DMS114 treated with DMSO at 0.1 percent for 48 hours (cell line): ENCODE data around the gene ALLC.

ENCODE experiments used
- DNase-seq: peaks from one replicate; lab custom pipeline; 2025; ENCODE audit not compliant: unreplicated experiment; lab: John Stamatoyannopoulos, UW

ALLC gene

GRCh38 chr2:3712424-3712823 is 54.4 kb downstream of the ALLC start:
- DNase-seq, result no peak

- no peak for DNase-seq
Measured at GRCh38 chr2:3712831-3713503, 55.0 kb downstream of the ALLC start.

- DNase-seq, result no peak
Measured at GRCh38 chr2:3718679-3719078, 60.7 kb downstream of the ALLC start.

GRCh38 chr2:3725002-3725401 is 67.0 kb downstream of the ALLC start:
- no peak for DNase-seq

GRCh38 chr2:3725458-3726250 is 67.7 kb downstream of the ALLC start:
- no peak for DNase-seq

GRCh38 chr2:3726511-3726910 is 68.5 kb downstream of the ALLC start:
- DNase-seq, result no peak

GRCh38 chr2:3727397-3728045 is 69.5 kb downstream of the ALLC start:
- no peak for DNase-seq

- DNase-seq, result peak; percentile 9
Measured at GRCh38 chr2:3728104-3729054, 70.4 kb downstream of the ALLC start.

- DNase-seq, result no peak
Measured at GRCh38 chr2:3729055-3729448, 71.1 kb downstream of the ALLC start.

- DNase-seq, result no peak
Measured at GRCh38 chr2:3729786-3730185, 71.8 kb downstream of the ALLC start.

- DNase-seq, result no peak
Measured at GRCh38 chr2:3730646-3731045, 72.6 kb downstream of the ALLC start.

- no peak for DNase-seq
Measured at GRCh38 chr2:3731829-3732228, 73.8 kb downstream of the ALLC start.

- DNase-seq, result no peak
Measured at GRCh38 chr2:3736112-3736511, 78.1 kb downstream of the ALLC start.

- no peak for DNase-seq
Measured at GRCh38 chr2:3737128-3737527, 79.1 kb downstream of the ALLC start.

- peak; percentile 17 for DNase-seq
Measured at GRCh38 chr2:3738454-3738853, 80.5 kb downstream of the ALLC start.

- DNase-seq, result no peak
Measured at GRCh38 chr2:3739313-3739712, 81.3 kb downstream of the ALLC start.

GRCh38 chr2:3741396-3741795 is 83.4 kb downstream of the ALLC start:
- no peak for DNase-seq

- no peak for DNase-seq
Measured at GRCh38 chr2:3741867-3742602, 84.0 kb downstream of the ALLC start.

- no peak for DNase-seq
Measured at GRCh38 chr2:3742743-3743508, 84.9 kb downstream of the ALLC start.
